ENCODE measurements around the gene CALN1.

DNA sequence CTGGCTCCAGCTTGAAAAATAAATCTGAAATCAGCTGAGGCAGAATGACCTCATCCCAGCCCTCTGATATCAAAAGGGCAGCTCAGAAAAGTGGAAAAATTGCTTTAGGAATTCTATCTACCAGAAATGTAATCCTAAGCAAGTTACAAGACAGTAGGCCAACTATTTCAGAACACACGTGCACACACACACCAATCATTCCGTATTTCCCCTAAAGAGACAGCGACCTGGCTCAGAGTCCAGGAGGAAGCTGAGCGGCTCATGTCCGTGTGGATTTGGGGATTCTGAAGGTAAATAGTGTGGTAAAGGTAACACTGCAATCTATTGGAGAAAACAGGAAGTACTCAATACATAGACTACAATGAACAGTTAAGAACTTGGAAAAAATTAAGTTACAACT is 288.2 kb downstream of the CALN1 start:
- TF ChIP-seq, protein P1, sequence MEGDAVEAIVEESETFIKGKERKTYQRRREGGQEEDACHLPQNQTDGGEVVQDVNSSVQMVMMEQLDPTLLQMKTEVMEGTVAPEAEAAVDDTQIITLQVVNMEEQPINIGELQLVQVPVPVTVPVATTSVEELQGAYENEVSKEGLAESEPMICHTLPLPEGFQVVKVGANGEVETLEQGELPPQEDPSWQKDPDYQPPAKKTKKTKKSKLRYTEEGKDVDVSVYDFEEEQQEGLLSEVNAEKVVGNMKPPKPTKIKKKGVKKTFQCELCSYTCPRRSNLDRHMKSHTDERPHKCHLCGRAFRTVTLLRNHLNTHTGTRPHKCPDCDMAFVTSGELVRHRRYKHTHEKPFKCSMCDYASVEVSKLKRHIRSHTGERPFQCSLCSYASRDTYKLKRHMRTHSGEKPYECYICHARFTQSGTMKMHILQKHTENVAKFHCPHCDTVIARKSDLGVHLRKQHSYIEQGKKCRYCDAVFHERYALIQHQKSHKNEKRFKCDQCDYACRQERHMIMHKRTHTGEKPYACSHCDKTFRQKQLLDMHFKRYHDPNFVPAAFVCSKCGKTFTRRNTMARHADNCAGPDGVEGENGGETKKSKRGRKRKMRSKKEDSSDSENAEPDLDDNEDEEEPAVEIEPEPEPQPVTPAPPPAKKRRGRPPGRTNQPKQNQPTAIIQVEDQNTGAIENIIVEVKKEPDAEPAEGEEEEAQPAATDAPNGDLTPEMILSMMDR (tag by site-specific recombination; IDR thresholded peaks at IDR 0.05), result no peak
- TF ChIP-seq ZNF544 (tag by site-specific recombination; IDR thresholded peaks at IDR 0.05), result no peak
- no peak for TF ChIP-seq ZNF624 (tag by site-specific recombination; IDR thresholded peaks at IDR 0.05)
- TF ChIP-seq SETDB1 (IDR thresholded peaks at IDR 0.05; ENCODE audit: insufficient read length, low read length), result no peak
- no peak for TF ChIP-seq ZEB2 (tag by site-specific recombination; IDR thresholded peaks at IDR 0.05)
- TF ChIP-seq ZNF830 (tag by site-specific recombination; IDR thresholded peaks at IDR 0.05; ENCODE audit: low read depth), result no peak
- TF ChIP-seq, protein P2, sequence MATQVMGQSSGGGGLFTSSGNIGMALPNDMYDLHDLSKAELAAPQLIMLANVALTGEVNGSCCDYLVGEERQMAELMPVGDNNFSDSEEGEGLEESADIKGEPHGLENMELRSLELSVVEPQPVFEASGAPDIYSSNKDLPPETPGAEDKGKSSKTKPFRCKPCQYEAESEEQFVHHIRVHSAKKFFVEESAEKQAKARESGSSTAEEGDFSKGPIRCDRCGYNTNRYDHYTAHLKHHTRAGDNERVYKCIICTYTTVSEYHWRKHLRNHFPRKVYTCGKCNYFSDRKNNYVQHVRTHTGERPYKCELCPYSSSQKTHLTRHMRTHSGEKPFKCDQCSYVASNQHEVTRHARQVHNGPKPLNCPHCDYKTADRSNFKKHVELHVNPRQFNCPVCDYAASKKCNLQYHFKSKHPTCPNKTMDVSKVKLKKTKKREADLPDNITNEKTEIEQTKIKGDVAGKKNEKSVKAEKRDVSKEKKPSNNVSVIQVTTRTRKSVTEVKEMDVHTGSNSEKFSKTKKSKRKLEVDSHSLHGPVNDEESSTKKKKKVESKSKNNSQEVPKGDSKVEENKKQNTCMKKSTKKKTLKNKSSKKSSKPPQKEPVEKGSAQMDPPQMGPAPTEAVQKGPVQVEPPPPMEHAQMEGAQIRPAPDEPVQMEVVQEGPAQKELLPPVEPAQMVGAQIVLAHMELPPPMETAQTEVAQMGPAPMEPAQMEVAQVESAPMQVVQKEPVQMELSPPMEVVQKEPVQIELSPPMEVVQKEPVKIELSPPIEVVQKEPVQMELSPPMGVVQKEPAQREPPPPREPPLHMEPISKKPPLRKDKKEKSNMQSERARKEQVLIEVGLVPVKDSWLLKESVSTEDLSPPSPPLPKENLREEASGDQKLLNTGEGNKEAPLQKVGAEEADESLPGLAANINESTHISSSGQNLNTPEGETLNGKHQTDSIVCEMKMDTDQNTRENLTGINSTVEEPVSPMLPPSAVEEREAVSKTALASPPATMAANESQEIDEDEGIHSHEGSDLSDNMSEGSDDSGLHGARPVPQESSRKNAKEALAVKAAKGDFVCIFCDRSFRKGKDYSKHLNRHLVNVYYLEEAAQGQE (tag by site-specific recombination; IDR thresholded peaks at IDR 0.05), result no peak
- TF ChIP-seq, protein P3, sequence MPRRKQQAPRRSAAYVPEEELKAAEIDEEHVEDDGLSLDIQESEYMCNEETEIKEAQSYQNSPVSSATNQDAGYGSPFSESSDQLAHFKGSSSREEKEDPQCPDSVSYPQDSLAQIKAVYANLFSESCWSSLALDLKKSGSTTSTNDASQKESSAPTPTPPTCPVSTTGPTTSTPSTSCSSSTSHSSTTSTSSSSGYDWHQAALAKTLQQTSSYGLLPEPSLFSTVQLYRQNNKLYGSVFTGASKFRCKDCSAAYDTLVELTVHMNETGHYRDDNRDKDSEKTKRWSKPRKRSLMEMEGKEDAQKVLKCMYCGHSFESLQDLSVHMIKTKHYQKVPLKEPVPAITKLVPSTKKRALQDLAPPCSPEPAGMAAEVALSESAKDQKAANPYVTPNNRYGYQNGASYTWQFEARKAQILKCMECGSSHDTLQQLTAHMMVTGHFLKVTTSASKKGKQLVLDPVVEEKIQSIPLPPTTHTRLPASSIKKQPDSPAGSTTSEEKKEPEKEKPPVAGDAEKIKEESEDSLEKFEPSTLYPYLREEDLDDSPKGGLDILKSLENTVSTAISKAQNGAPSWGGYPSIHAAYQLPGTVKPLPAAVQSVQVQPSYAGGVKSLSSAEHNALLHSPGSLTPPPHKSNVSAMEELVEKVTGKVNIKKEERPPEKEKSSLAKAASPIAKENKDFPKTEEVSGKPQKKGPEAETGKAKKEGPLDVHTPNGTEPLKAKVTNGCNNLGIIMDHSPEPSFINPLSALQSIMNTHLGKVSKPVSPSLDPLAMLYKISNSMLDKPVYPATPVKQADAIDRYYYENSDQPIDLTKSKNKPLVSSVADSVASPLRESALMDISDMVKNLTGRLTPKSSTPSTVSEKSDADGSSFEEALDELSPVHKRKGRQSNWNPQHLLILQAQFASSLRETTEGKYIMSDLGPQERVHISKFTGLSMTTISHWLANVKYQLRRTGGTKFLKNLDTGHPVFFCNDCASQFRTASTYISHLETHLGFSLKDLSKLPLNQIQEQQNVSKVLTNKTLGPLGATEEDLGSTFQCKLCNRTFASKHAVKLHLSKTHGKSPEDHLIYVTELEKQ (tag by site-specific recombination; IDR thresholded peaks at IDR 0.05; ENCODE audit: borderline replicate concordance), result no peak
- TF ChIP-seq ZNF510 (tag by site-specific recombination; IDR thresholded peaks at IDR 0.05; ENCODE audit: insufficient replicate concordance), result no peak
- TF ChIP-seq KLF9 (tag by site-specific recombination; IDR thresholded peaks at IDR 0.05; ENCODE audit: low read depth), result no peak
- TF ChIP-seq, protein P4, sequence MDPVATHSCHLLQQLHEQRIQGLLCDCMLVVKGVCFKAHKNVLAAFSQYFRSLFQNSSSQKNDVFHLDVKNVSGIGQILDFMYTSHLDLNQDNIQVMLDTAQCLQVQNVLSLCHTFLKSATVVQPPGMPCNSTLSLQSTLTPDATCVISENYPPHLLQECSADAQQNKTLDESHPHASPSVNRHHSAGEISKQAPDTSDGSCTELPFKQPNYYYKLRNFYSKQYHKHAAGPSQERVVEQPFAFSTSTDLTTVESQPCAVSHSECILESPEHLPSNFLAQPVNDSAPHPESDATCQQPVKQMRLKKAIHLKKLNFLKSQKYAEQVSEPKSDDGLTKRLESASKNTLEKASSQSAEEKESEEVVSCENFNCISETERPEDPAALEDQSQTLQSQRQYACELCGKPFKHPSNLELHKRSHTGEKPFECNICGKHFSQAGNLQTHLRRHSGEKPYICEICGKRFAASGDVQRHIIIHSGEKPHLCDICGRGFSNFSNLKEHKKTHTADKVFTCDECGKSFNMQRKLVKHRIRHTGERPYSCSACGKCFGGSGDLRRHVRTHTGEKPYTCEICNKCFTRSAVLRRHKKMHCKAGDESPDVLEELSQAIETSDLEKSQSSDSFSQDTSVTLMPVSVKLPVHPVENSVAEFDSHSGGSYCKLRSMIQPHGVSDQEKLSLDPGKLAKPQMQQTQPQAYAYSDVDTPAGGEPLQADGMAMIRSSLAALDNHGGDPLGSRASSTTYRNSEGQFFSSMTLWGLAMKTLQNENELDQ (tag by site-specific recombination; IDR thresholded peaks at IDR 0.05; ENCODE audit: low read depth), result no peak
- no peak for TF ChIP-seq ZNF555 (tag by site-specific recombination; conservative IDR thresholded peaks at IDR 0.05)
- TF ChIP-seq ZNF24 (tag by site-specific recombination; IDR thresholded peaks at IDR 0.05), result no peak
